H1 (cell line): ENCODE data around the gene MRPS6. TPM values are rescaled to one million over a fixed set of nuclear protein-coding genes. Genes with fewer than 3 reads are reported as not detected.

Experiments
- ASH2L ChIP-seq: fragments of 200-600, 300-600 bp; sonication (generic); IDR thresholded peaks from one replicate; pipeline ENCODE4 v1.7.1; 2017; ENCODE audit warnings: low read length
- BACH1 ChIP-seq: IDR thresholded peaks from 2 replicates; pipeline ENCODE4 v1.6.1; 2012; ENCODE audit warnings: low read length, improper control_type of control experiment
- CTBP2 ChIP-seq: IDR thresholded peaks from 2 replicates; pipeline ENCODE4 v1.7.0; 2011; ENCODE audit warnings: borderline replicate concordance, mild to moderate bottlenecking, moderate library complexity, mixed read lengths, low read length; ENCODE audit not compliant: insufficient read depth, insufficient read length
- EGR1 ChIP-seq: IDR thresholded peaks from 2 replicates; pipeline ENCODE4 v1.6.1; 2011; ENCODE audit warnings: low read depth, low read length, borderline replicate concordance
- EP300 ChIP-seq, 2 experiments: IDR thresholded peaks; 1 replicate in 1 of 2; 2 replicates in 1 of 2; pipeline ENCODE4 v1.6.1; 2011 to 2012; ENCODE audit warnings: low read depth in 2 of 2, low read length in 2 of 2, mild to moderate bottlenecking in 2 of 2, borderline replicate concordance in 1 of 2, inconsistent platforms in 1 of 2, moderate library complexity in 1 of 2
- GTF2F1 ChIP-seq: IDR thresholded peaks from 2 replicates; pipeline ENCODE4 v1.6.1; 2012; ENCODE audit warnings: low read depth, low read length, improper control_type of control experiment, borderline replicate concordance
- KDM4A ChIP-seq: IDR thresholded peaks from one replicate; pipeline ENCODE4 v1.7.1; 2012; ENCODE audit warnings: low read depth, mild to moderate bottlenecking, moderate library complexity, low read length, inconsistent platforms; ENCODE audit not compliant: severe bottlenecking
- NRF1 ChIP-seq: IDR thresholded peaks from 2 replicates; pipeline ENCODE4 v1.6.1; 2011; ENCODE audit warnings: mild to moderate bottlenecking, low read depth, low read length, improper control_type of control experiment
- PHF8 ChIP-seq: fragments of 200-600 bp; sonication (generic); conservative IDR thresholded peaks from 2 replicates; pipeline ENCODE4 v1.7.1; 2012; ENCODE audit warnings: low read depth, mild to moderate bottlenecking, inconsistent platforms, low read length, moderate library complexity
- POLR2A ChIP-seq, 2 experiments: IDR thresholded peaks; 1 replicate in 1 of 2; 2 replicates in 1 of 2; pipeline ENCODE4 v1.6.1; 2011; ENCODE audit warnings: low read depth in 2 of 2, low read length in 2 of 2, mild to moderate bottlenecking in 2 of 2; ENCODE audit errors: control extremely low read depth in 1 of 2
- POLR2AphosphoS5 ChIP-seq: IDR thresholded peaks from 2 replicates; pipeline ENCODE4 v1.6.1; 2011; ENCODE audit warnings: low read depth, low read length
- POU5F1 ChIP-seq: IDR thresholded peaks from 2 replicates; pipeline ENCODE4 v1.6.1; 2011; ENCODE audit warnings: low read depth, mild to moderate bottlenecking, low read length, moderate library complexity
- RBBP5 ChIP-seq: IDR thresholded peaks from 2 replicates; pipeline ENCODE4 v1.7.1; 2012; ENCODE audit warnings: low read depth, mild to moderate bottlenecking, inconsistent platforms, low read length, moderate library complexity, borderline replicate concordance
- RXRA ChIP-seq: IDR thresholded peaks from 2 replicates; pipeline ENCODE4 v1.6.1; 2011; ENCODE audit warnings: low read depth, mild to moderate bottlenecking, low read length, moderate library complexity; ENCODE audit not compliant: insufficient read depth
- SIN3A ChIP-seq, 2 experiments: IDR thresholded peaks in 1 of 2; conservative IDR thresholded peaks in 1 of 2; 2 replicates each; pipeline ENCODE4 v1.6.1; 2011 to 2012; ENCODE audit warnings: low read length in 2 of 2, improper control_type of control experiment in 1 of 2, low read depth in 1 of 2, mild to moderate bottlenecking in 1 of 2
- SP2 ChIP-seq: IDR thresholded peaks from 2 replicates; pipeline ENCODE4 v1.6.1; 2012; ENCODE audit warnings: mild to moderate bottlenecking, low read length, inconsistent platforms
- SP4 ChIP-seq: IDR thresholded peaks from 2 replicates; pipeline ENCODE4 v1.6.1; 2012; ENCODE audit warnings: low read length, inconsistent platforms
- SRF ChIP-seq: IDR thresholded peaks from 2 replicates; pipeline ENCODE4 v1.6.1; 2011; ENCODE audit warnings: mild to moderate bottlenecking, low read depth, low read length, moderate library complexity
- SUZ12 ChIP-seq: fragments of 200-600 bp; sonication (generic); IDR thresholded peaks from 2 replicates; pipeline ENCODE4 v1.6.1; 2012; ENCODE audit warnings: mild to moderate bottlenecking, inconsistent platforms, low read length, moderate library complexity, mixed read lengths
- TAF1 ChIP-seq: IDR thresholded peaks from 2 replicates; pipeline ENCODE4 v1.6.1; 2011; ENCODE audit warnings: mild to moderate bottlenecking, low read depth, low read length
- TBP ChIP-seq: IDR thresholded peaks from 2 replicates; pipeline ENCODE4 v1.6.1; 2011; ENCODE audit warnings: low read depth, low read length, improper control_type of control experiment
- TEAD4 ChIP-seq: IDR thresholded peaks from 2 replicates; pipeline ENCODE4 v1.6.1; 2012; ENCODE audit warnings: low read depth, low read length, inconsistent platforms, mixed read lengths
- polyA plus RNA-seq, 7 experiments: library from polyadenylated mRNA; depleted of rRNA in 3 of 7; stranded (reverse) in 5 of 7; unstranded in 2 of 7; fragments of >200 nt in 5 of 7; fragments of 200-250 nt in 2 of 7; gene quantifications; 1 replicate in 5 of 7; 2 replicates in 1 of 7; 4 replicates in 1 of 7; pipeline versions ENCODE4 v1.2.1 to v1.2.3, GENCODE V29; 2011 to 2013; ENCODE audit warnings: missing spikeins in 2 of 7, mixed read lengths in 2 of 7
- total RNA-seq: library from RNA; stranded (reverse); fragmentation: NEBNext Ultra II Directional; extraction: Animal tissue kit (Norgen Biotek cat#: 25700); gene quantifications from 2 replicates; pipeline ENCODE4 v1.2.1, GENCODE V29; 2021
- TF ChIP-seq, protein P1 (sequence below): IDR thresholded peaks from 2 replicates; pipeline ENCODE4 v1.6.1; 2012; ENCODE audit warnings: inconsistent platforms
- TF ChIP-seq, protein P2 (sequence below): IDR thresholded peaks from 2 replicates; pipeline ENCODE4 v1.6.1; 2012; ENCODE audit warnings: inconsistent platforms

Gene MRPS6
- total and polyA plus RNA-seq, 2 of the 8 experiments (the other 6 are each of a cell fraction or from before 2014, with no cell fraction given): 62.7 to 156 TPM

- TF ChIP-seq TEAD4 (no peak), CTBP2 (no peak), NRF1 (peak; percentile 55), SIN3A (conservative IDR thresholded peaks at IDR 0.05 in 1 of 2, IDR thresholded peaks at IDR 0.05 in 1 of 2; ENCODE audit: low read depth in 1 of 2, low read length in 2 of 2) (peak; percentile 20 to 41; a peak in 1 of 4 replicates), KDM4A (peak; percentile 44), GTF2F1 (0 out of 2 replicates have a peak, but pooled peaks have one; percentile 53), SUZ12 (no peak), PHF8 (peak; percentile 82), BACH1 (no peak), POLR2A (IDR thresholded peaks at IDR 0.05; ENCODE audit: control extremely low read depth in 1 of 2, low read depth in 2 of 2, low read length in 2 of 2) (peak; percentile 90 to 95), RBBP5 (peak; percentile 89; the same call in 1 of the 2 replicates), TBP (peak; percentile 91), POU5F1 (no peak), TAF1 (peak; percentile 88), RXRA (no peak), EGR1 (peak; percentile 15; the same call in 1 of the 2 replicates), SP4 (0 out of 2 replicates have a peak, but pooled peaks have one; percentile 64), ASH2L (peak; percentile 91), SRF (no peak), EP300 (IDR thresholded peaks at IDR 0.05; ENCODE audit: borderline replicate concordance in 1 of 2, low read depth in 2 of 2, low read length in 2 of 2) (no peak), SP2 (no peak), POLR2AphosphoS5 (peak; percentile 95)
- TF ChIP-seq, protein P1, sequence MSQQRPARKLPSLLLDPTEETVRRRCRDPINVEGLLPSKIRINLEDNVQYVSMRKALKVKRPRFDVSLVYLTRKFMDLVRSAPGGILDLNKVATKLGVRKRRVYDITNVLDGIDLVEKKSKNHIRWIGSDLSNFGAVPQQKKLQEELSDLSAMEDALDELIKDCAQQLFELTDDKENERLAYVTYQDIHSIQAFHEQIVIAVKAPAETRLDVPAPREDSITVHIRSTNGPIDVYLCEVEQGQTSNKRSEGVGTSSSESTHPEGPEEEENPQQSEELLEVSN: 0 out of 2 replicates have a peak, but pooled peaks have one; percentile 77
- TF ChIP-seq, protein P2, sequence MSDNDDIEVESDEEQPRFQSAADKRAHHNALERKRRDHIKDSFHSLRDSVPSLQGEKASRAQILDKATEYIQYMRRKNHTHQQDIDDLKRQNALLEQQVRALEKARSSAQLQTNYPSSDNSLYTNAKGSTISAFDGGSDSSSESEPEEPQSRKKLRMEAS: peak; percentile 85
Observed at GRCh38 chr21:34073032-34073748, at the start of gene MRPS6, which contains the start of gene SLC5A3 (continued).
